IMR-90 (cell line): ENCODE data around the gene IGDCC3. TPM values are rescaled to one million over a fixed set of nuclear protein-coding genes. Genes with fewer than 3 reads are reported as not detected.

ENCODE experiments used
- ATAC-seq: fragments of 200-7000 bp; cut with Tn5 transposase; 2 replicates; pipeline ENCODE4 v1.9.1; 2020; ENCODE audit warnings: low read depth, mild to moderate bottlenecking, moderate library complexity
- BruUV-seq: library from RNA; stranded (reverse); fragments of 400-500 nt; replicated peaks from 2 replicates; lab custom pipeline; 2021; lab: Mats Ljungman, UMichigan
- CTCF ChIA-PET: fragments of 300-600 bp; formaldehyde crosslinking; extraction: SDS; loops from one replicate; lab custom pipeline; 2021; ENCODE audit warnings: antibody characterized with exemption; lab: Yijun Ruan, JAX
- POLR2A ChIA-PET: fragments of 300-600 bp; sonication (Branson Sonifier 250); formaldehyde crosslinking; loops from one replicate; lab custom pipeline; 2022; ENCODE audit warnings: antibody characterized with exemption; ENCODE audit not compliant: unreplicated experiment; lab: Charles Lee
- DNase-seq: peaks from one replicate; pipeline ENCODE4 v3.0.0; 2013
- H2AFZ ChIP-seq: replicated peaks from 2 replicates; pipeline ENCODE3; 2013; ENCODE audit warnings: low read length, mild to moderate bottlenecking; ENCODE audit not compliant: poor library complexity
- H2AK5ac ChIP-seq: 2 replicates; pipeline ENCODE4 v1.6.1; 2013; ENCODE audit warnings: low read depth, low read length, inconsistent platforms
- H2AK9ac ChIP-seq: replicated peaks from 2 replicates; pipeline ENCODE3; 2013; ENCODE audit warnings: mild to moderate bottlenecking, low read depth, low read length, moderate library complexity; ENCODE audit not compliant: poor library complexity
- H2BK120ac ChIP-seq: 2 replicates; pipeline ENCODE4 v1.6.1; 2013; ENCODE audit warnings: low read depth, low read length, inconsistent platforms
- H2BK15ac ChIP-seq: 3 replicates; pipeline ENCODE4 v1.6.1; 2013; ENCODE audit warnings: low read depth, low read length, inconsistent platforms
- H2BK20ac ChIP-seq: 2 replicates; pipeline ENCODE4 v1.6.1; 2013; ENCODE audit warnings: low read depth, mild to moderate bottlenecking, inconsistent platforms, low read length, moderate library complexity
- H2BK5ac ChIP-seq: 2 replicates; pipeline ENCODE4 v1.6.1; 2013; ENCODE audit warnings: mild to moderate bottlenecking, low read depth, low read length, inconsistent platforms; ENCODE audit not compliant: poor library complexity, severe bottlenecking
- H3K14ac ChIP-seq: replicated peaks from 2 replicates; pipeline ENCODE4 v1.6.1; 2013; ENCODE audit warnings: low read depth, low read length, inconsistent platforms
- H3K18ac ChIP-seq: 2 replicates; pipeline ENCODE4 v1.6.1; 2013; ENCODE audit warnings: low read depth, low read length, control low read depth
- H3K23ac ChIP-seq: 2 replicates; pipeline ENCODE4 v1.6.1; 2013; ENCODE audit warnings: low read depth, low read length, inconsistent platforms
- H3K27ac ChIP-seq: 2 replicates; pipeline ENCODE4 v1.5.1; 2013; ENCODE audit warnings: mild to moderate bottlenecking, control low read depth, low read length; ENCODE audit not compliant: insufficient read depth
- H3K27me3 ChIP-seq: 2 replicates; pipeline ENCODE4 v1.6.1; 2013; ENCODE audit warnings: low read length; ENCODE audit not compliant: control insufficient read depth, insufficient read depth
- H3K36me3 ChIP-seq: 2 replicates; pipeline ENCODE4 v1.6.1; 2013; ENCODE audit warnings: low read length, mixed read lengths; ENCODE audit not compliant: control insufficient read depth, insufficient read depth
- H3K4ac ChIP-seq: 2 replicates; pipeline ENCODE4 v1.6.1; 2013; ENCODE audit warnings: low read depth, low read length, inconsistent platforms
- H3K4me1 ChIP-seq: 2 replicates; pipeline ENCODE4 v1.6.1; 2013; ENCODE audit warnings: low read length, mixed read lengths; ENCODE audit not compliant: control insufficient read depth, insufficient read depth
- H3K4me2 ChIP-seq: 2 replicates; pipeline ENCODE4 v1.6.1; 2013; ENCODE audit warnings: low read depth, mild to moderate bottlenecking, control low read depth, low read length, moderate library complexity
- H3K4me3 ChIP-seq: 2 replicates; pipeline ENCODE4 v1.5.1; 2013; ENCODE audit warnings: low read depth, mild to moderate bottlenecking, control low read depth, low read length, moderate library complexity; ENCODE audit not compliant: insufficient read depth
- H3K56ac ChIP-seq: 2 replicates; pipeline ENCODE4 v1.6.1; 2013; ENCODE audit warnings: low read length, inconsistent platforms; ENCODE audit not compliant: insufficient read depth; ENCODE audit errors: extremely low read depth
- H3K79me1 ChIP-seq, 2 experiments: 2 replicates each; pipeline ENCODE4 v1.6.1; 2013; ENCODE audit warnings: low read length in 2 of 2, inconsistent platforms in 1 of 2, low read depth in 1 of 2
- H3K9ac ChIP-seq: 2 replicates; pipeline ENCODE4 v1.6.1; 2013; ENCODE audit warnings: low read depth, low read length, control low read depth
- H3K9me1 ChIP-seq: 2 replicates; pipeline ENCODE4 v1.6.1; 2013; ENCODE audit warnings: low read length, inconsistent platforms; ENCODE audit not compliant: insufficient read depth
- H3K9me3 ChIP-seq: 2 replicates; pipeline ENCODE4 v1.6.1; 2013; ENCODE audit warnings: low read length; ENCODE audit not compliant: control insufficient read depth, insufficient read depth
- H4K20me1 ChIP-seq: 2 replicates; pipeline ENCODE4 v1.6.1; 2013; ENCODE audit warnings: low read length, inconsistent platforms; ENCODE audit not compliant: insufficient read depth
- H4K5ac ChIP-seq: 2 replicates; pipeline ENCODE4 v1.6.1; 2013; ENCODE audit warnings: mild to moderate bottlenecking, low read depth, low read length, control low read depth
- H4K8ac ChIP-seq, 2 experiments: 2 replicates each; pipeline ENCODE4 v1.6.1; 2013; ENCODE audit warnings: low read depth in 2 of 2, low read length in 2 of 2, control low read depth in 1 of 2, inconsistent platforms in 1 of 2
- H4K91ac ChIP-seq: 2 replicates; pipeline ENCODE4 v1.6.1; 2013; ENCODE audit warnings: low read depth, low read length, inconsistent platforms; ENCODE audit not compliant: insufficient read depth
- ELK1 ChIP-seq: fragments of 150-350 bp; IDR thresholded peaks from 2 replicates; pipeline ENCODE4 v1.6.1; 2016; ENCODE audit warnings: low read depth, mild to moderate bottlenecking, low read length, moderate library complexity, borderline replicate concordance
- USF2 ChIP-seq: fragments of 150-350 bp; IDR thresholded peaks from 2 replicates; pipeline ENCODE4 v1.6.1; 2017; ENCODE audit warnings: mild to moderate bottlenecking, antibody characterized with exemption, low read length, low read depth
- WGBS, 2 experiments: methylation state at CpG; one replicate each; pipeline versions ENCODE4 v1.1.5 to v1.1.7; 2013; ENCODE audit warnings: missing lambda C conversion rate in 2 of 2; ENCODE audit not compliant: insufficient read length in 1 of 2; ENCODE audit errors: extremely low coverage in 2 of 2; 5-methylcytosine and 5-hydroxymethylcytosine counted together
- dilution Hi-C: fragments of 300-500 bp; cut with HindIII; formaldehyde crosslinking; loops from one replicate; pipeline ENCODE4 v1.14.3; 2018; ENCODE audit warnings: low sequenced_read_pairs; ENCODE audit not compliant: unreplicated experiment
- in situ Hi-C: fragments of 300-500 bp; cut with MboI; formaldehyde crosslinking; loops from 3 replicates; pipeline ENCODE4 v1.14.3; 2019; ENCODE audit warnings: low sequenced_read_pairs, inconsistent platforms, mixed read lengths
- intact Hi-C: fragments of 100-400 bp; cut with micrococcal nuclease; formaldehyde crosslinking; loops from 2 replicates; pipeline ENCODE4 v1.10.0; 2022
- polyA plus RNA-seq, 3 experiments: library from polyadenylated mRNA; depleted of rRNA; stranded (reverse); fragments of >200 nt; gene quantifications; 2 replicates each; pipeline ENCODE4 v1.2.3, GENCODE V29; 2012; ENCODE audit warnings: low replicate concordance in 1 of 3
- total RNA-seq: library from RNA; depleted of rRNA; stranded (reverse); fragments of >200 nt; gene quantifications from 2 replicates; pipeline ENCODE4 v1.2.3, GENCODE V29; 2012

The IGDCC3 gene
- total and polyA plus RNA-seq, 2 of the 4 experiments (the other 2 are of a cell fraction), result 0.18 to 0.19 TPM

DNA sequence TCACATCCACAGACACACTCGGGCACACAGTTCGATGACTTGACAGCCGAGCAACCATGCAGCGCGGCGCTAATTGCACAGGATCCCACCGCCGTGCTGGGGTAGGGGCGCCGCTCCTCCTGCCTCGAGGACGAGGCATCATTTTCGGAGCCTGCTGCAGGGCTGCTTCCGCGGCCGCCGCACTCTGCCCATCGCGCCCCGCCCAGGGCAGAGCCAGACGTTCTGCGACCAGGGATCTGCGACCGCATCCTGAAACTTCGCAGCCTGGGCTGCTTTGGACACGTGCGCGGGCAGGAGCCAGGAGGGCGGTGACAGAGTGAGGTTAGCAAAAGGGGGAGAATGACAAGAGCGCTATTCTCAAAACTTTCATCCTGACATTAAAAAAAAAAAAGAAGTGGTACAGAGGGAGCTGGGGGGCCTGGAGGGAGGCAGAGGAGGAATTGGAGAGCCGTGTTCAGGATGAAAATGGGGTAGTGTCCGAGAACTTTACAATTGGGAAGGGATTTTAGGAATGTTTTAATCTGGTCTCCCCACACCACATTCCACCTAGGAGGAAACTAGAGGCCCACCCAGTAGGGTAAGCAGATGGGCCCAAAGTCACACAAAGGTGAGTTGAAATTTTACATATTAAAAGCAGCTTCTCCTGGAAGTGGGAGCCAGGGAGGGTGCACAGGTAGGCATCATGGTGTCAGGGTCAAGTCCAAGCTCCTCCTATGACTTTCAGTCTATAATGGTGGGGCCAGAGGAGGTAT is 15.9 kb downstream of the IGDCC3 start:
- Histone ChIP-seq H3K79me1 (no peaks in the 10 kb centered on the region), H2BK20ac (no peak overlapping the region), H2BK120ac (no peak overlapping the region), H3K18ac (no peak overlapping the region), H2AK9ac (no peak overlapping the region), H2BK15ac (no peak overlapping the region), H3K27me3 (peaks cover 51% of the 10 kb centered on the region), H4K5ac (no peak overlapping the region), H4K91ac (no peak overlapping the region), H3K56ac (no peak overlapping the region), H3K36me3 (no peaks in the 10 kb centered on the region), H3K23ac (no peak overlapping the region), H3K14ac (no peak overlapping the region), H2AK5ac (no peak overlapping the region), H3K4me3 (no peak overlapping the region), H4K20me1 (no peaks in the 10 kb centered on the region; the same call in 1 of the 2 replicates), H2AFZ (no peak overlapping the region), H3K9ac (no peak overlapping the region), H3K4me2 (no peak overlapping the region), H3K9me3 (no peaks in the 10 kb centered on the region), H3K4ac (no peak overlapping the region), H3K27ac (no peak overlapping the region), H4K8ac (no peak overlapping the region), H3K4me1 (no peaks in the 10 kb centered on the region), H2BK5ac (no peak overlapping the region), H3K9me1 (no peaks in the 10 kb centered on the region)
- in situ Hi-C loops (no loop called here), dilution Hi-C loops (no loop called here), intact Hi-C loops (no loop called here)
- BruUV-seq, result no TSS peak
- ChIA-PET CTCF (no interaction called here), POLR2A (no interaction called here)
- TF ChIP-seq ELK1 (no peak), USF2 (no peak)
- ATAC-seq (no peak), DNase-seq (no peak)
- 70% methylated on average over 17 of the region's 32 CpGs; no CpG with 5 or more reads in 1 of the 2 experiments for WGBS, 2 experiments
